Measurements from ENCODE around the gene CREB5. TPM values are rescaled to one million over a fixed set of nuclear protein-coding genes. Genes with fewer than 3 reads are reported as not detected.

The CREB5 gene
- total RNA-seq, 1 donor from 2014 or later: 13.6 TPM

GRCh38 chr7:28842769-28843295 is 430.5 kb downstream of the CREB5 start:
- peaks cover 4% of the 10 kb centered on the region for H3K27me3 Mint-ChIP-seq (ENCODE audit: low read depth)
- H3K9me3 Mint-ChIP-seq: no peaks in the 10 kb centered on the region

GRCh38 chr7:28845106-28845505 is 432.8 kb downstream of the CREB5 start:
- no peak for TF ChIP-seq CTCF (IDR thresholded peaks at IDR 0.05; ENCODE audit: unreplicated experiment)
- H3K36me3 Mint-ChIP-seq: no peaks in the 10 kb centered on the region
- no peak for DNase-seq (ENCODE audit: low spot score in 2 of 2, unreplicated experiment in 2 of 2)
- no peak overlapping the region for H3K27ac Mint-ChIP-seq
- no peaks in the 10 kb centered on the region for H3K9me3 Mint-ChIP-seq
- H3K27me3 Mint-ChIP-seq (ENCODE audit: low read depth): peaks cover 9% of the 10 kb centered on the region
- H3K4me3 Mint-ChIP-seq: no peak overlapping the region
- no peaks in the 10 kb centered on the region for H3K4me1 Mint-ChIP-seq

More at GRCh38 chr7:28842769-28843295, 430.5 kb downstream of the CREB5 start:
- no peak for DNase-seq (ENCODE audit: low spot score in 2 of 2, unreplicated experiment in 2 of 2)
- Mint-ChIP-seq H3K27ac (no peak overlapping the region), H3K4me1 (no peaks in the 10 kb centered on the region), H3K36me3 (peaks cover 1% of the 10 kb centered on the region), H3K4me3 (no peak overlapping the region)
- TF ChIP-seq CTCF (IDR thresholded peaks at IDR 0.05; ENCODE audit: unreplicated experiment): no peak

- H3K4me1 Mint-ChIP-seq: no peaks in the 10 kb centered on the region
- no peak for DNase-seq (ENCODE audit: low spot score in 2 of 2, unreplicated experiment in 2 of 2)
- TF ChIP-seq CTCF (IDR thresholded peaks at IDR 0.05; ENCODE audit: unreplicated experiment): no peak
- no peak overlapping the region for H3K27ac Mint-ChIP-seq
- H3K27me3 Mint-ChIP-seq (ENCODE audit: low read depth): peaks cover 21% of the 10 kb centered on the region
- no peaks in the 10 kb centered on the region for H3K9me3 Mint-ChIP-seq
- no peaks in the 10 kb centered on the region for H3K36me3 Mint-ChIP-seq
- no peak overlapping the region for H3K4me3 Mint-ChIP-seq
Observed at GRCh38 chr7:28847176-28847575, 434.9 kb downstream of the CREB5 start.

- no peaks in the 10 kb centered on the region for H3K4me1 Mint-ChIP-seq
- no peak overlapping the region for H3K4me3 Mint-ChIP-seq
- H3K9me3 Mint-ChIP-seq: no peaks in the 10 kb centered on the region
- peaks cover 23% of the 10 kb centered on the region for H3K27me3 Mint-ChIP-seq (ENCODE audit: low read depth)
- no peak overlapping the region for H3K27ac Mint-ChIP-seq
- DNase-seq (ENCODE audit: low spot score in 2 of 2, unreplicated experiment in 2 of 2): no peak
- no peak for TF ChIP-seq CTCF (IDR thresholded peaks at IDR 0.05; ENCODE audit: unreplicated experiment)
- H3K36me3 Mint-ChIP-seq: no peaks in the 10 kb centered on the region
Observed at GRCh38 chr7:28847681-28848080, 435.4 kb downstream of the CREB5 start.

GRCh38 chr7:28848906-28849305 is 436.6 kb downstream of the CREB5 start:
- no peak overlapping the region for H3K27ac Mint-ChIP-seq

More at GRCh38 chr7:28848906-28849305, 436.6 kb downstream of the CREB5 start:
- no peak for TF ChIP-seq CTCF (IDR thresholded peaks at IDR 0.05; ENCODE audit: unreplicated experiment)
- Mint-ChIP-seq H3K27me3 (ENCODE audit: low read depth) (peaks cover 31% of the 10 kb centered on the region), H3K4me3 (no peak overlapping the region), H3K4me1 (peaks cover 10% of the 10 kb centered on the region), H3K36me3 (no peaks in the 10 kb centered on the region), H3K9me3 (no peaks in the 10 kb centered on the region)
- no peak for DNase-seq (ENCODE audit: low spot score in 2 of 2, unreplicated experiment in 2 of 2)

Data from mesothelial cell of epicardium (in vitro differentiated cells).